Measurements from ENCODE around the gene ATF4.

DNA sequence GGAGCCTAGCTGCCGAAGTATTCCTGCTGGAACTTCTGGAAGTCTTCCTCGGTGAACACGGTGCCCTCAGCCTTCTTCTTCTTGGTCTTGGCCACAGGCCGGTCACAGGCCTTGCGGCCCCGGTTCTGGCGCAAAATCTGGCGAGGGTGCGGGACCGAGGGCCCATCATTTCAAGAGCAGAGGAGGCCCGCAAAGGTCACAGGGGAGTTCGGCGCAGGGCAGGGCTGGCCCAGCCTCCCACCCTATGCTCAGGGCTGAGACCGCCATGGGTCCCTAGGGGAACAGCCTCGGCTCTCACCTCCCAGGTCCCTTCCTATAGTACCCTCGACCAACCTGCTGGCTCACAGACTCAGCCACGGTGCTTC is 9.1 kb downstream of the ATF4 start:
- TF ChIP-seq, protein P1, sequence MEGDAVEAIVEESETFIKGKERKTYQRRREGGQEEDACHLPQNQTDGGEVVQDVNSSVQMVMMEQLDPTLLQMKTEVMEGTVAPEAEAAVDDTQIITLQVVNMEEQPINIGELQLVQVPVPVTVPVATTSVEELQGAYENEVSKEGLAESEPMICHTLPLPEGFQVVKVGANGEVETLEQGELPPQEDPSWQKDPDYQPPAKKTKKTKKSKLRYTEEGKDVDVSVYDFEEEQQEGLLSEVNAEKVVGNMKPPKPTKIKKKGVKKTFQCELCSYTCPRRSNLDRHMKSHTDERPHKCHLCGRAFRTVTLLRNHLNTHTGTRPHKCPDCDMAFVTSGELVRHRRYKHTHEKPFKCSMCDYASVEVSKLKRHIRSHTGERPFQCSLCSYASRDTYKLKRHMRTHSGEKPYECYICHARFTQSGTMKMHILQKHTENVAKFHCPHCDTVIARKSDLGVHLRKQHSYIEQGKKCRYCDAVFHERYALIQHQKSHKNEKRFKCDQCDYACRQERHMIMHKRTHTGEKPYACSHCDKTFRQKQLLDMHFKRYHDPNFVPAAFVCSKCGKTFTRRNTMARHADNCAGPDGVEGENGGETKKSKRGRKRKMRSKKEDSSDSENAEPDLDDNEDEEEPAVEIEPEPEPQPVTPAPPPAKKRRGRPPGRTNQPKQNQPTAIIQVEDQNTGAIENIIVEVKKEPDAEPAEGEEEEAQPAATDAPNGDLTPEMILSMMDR (IDR thresholded peaks at IDR 0.05; ENCODE audit: low read length) = no peak
- TF ChIP-seq EZH2phosphoT487 (IDR thresholded peaks at IDR 0.05; ENCODE audit: low read length) (no peak), EZH2 (optimal IDR thresholded peaks at IDR 0.05; ENCODE audit: low read depth, low read length) (no peak)

Data from MM.1S (cell line).